Spinal cord (tissue), 10 donors: ENCODE results near the gene KNOP1. TPM values are rescaled to one million over a fixed set of nuclear protein-coding genes. Genes with fewer than 3 reads are reported as not detected.

Source experiments
- DNase-seq, 6 donors: peaks; one replicate each; pipeline versions ENCODE4 v3.0.0 to v3.0.0-alpha.2; 2013 to 2015; ENCODE audit warnings: low spot score in 6 of 6, low read depth in 4 of 6
- H3K27ac ChIP-seq: one replicate; pipeline ENCODE4 v1.5.1; 2013; ENCODE audit warnings: low read depth, low read length, control low read depth
- H3K27me3 ChIP-seq: one replicate; pipeline ENCODE4 v1.6.1; 2013; ENCODE audit warnings: low read length; ENCODE audit not compliant: control insufficient read depth, insufficient read depth
- H3K36me3 ChIP-seq: one replicate; pipeline ENCODE4 v1.6.1; 2013; ENCODE audit warnings: low read length; ENCODE audit not compliant: control insufficient read depth, insufficient read depth
- H3K4me1 ChIP-seq: one replicate; pipeline ENCODE4 v1.6.1; 2013; ENCODE audit warnings: low read length; ENCODE audit not compliant: control insufficient read depth, insufficient read depth
- H3K4me3 ChIP-seq: one replicate; pipeline ENCODE4 v1.5.1; 2013; ENCODE audit warnings: low read depth, low read length, control low read depth
- H3K9me3 ChIP-seq: one replicate; pipeline ENCODE4 v1.6.1; 2013; ENCODE audit warnings: low read length; ENCODE audit not compliant: control insufficient read depth, insufficient read depth
- WGBS: methylation state at CpG from one replicate; pipeline ENCODE4 v1.1.5; 2013; ENCODE audit warnings: missing lambda C conversion rate; ENCODE audit not compliant: insufficient coverage; 5-methylcytosine and 5-hydroxymethylcytosine counted together
- polyA plus RNA-seq, 2 donors: library from polyadenylated mRNA; unstranded; fragments of 120-200 nt; gene quantifications; one replicate each; pipeline ENCODE4 v1.2.1, GENCODE V29; 2013; ENCODE audit not compliant: insufficient read length in 2 of 2
- total RNA-seq, 2 donors: library from RNA; depleted of rRNA in 1 of 2; stranded (reverse); fragments of 120-200 nt in 1 of 2; fragments of >200 nt in 1 of 2; gene quantifications; one replicate each; pipeline versions ENCODE4 v1.2.3 to v1.2.4, GENCODE V29; 2013 to 2014
- donor health status: healthy.

KNOP1 gene
- total and polyA plus RNA-seq, 4 donors = 11.0 to 33.2 (median 31.9) TPM

DNA sequence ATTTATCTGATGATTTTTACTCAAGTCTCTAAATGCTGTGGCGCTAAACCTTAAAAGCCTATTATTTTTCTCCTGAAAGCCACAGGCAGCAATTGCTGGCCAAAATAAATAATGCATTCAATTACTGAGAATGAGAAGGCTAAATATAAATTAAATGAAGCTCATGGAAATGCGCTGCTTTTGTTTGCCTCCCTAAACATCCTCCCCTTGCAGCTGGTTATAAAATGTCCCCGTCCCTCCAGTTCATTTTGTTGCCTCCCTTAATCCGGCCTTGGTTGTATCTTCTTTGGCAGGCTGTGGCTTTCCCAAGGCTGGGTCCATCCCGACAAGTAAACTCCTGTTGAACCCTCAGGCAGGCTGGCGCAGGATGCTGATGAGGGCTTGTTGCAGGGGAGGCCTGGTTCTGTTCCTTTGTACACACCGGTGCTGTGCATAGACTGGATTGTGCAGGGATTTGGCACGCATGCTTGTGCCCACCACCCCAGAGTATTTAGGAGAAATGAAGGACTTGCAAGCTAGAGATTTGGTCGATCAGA lies 62.7 kb downstream of the KNOP1 start:
- no peaks in the 10 kb centered on the region for H3K4me1 ChIP-seq
- H3K27ac ChIP-seq = no peak overlapping the region
- H3K36me3 ChIP-seq = peaks cover 34% of the 10 kb centered on the region
- no peaks in the 10 kb centered on the region for H3K9me3 ChIP-seq
- peak in 2 of 6 donors; percentile 26 to 46 for DNase-seq
- H3K4me3 ChIP-seq = no peak overlapping the region
- no peaks in the 10 kb centered on the region for H3K27me3 ChIP-seq
- 58% methylated on average over 7 of the region's 9 CpGs for WGBS

DNA sequence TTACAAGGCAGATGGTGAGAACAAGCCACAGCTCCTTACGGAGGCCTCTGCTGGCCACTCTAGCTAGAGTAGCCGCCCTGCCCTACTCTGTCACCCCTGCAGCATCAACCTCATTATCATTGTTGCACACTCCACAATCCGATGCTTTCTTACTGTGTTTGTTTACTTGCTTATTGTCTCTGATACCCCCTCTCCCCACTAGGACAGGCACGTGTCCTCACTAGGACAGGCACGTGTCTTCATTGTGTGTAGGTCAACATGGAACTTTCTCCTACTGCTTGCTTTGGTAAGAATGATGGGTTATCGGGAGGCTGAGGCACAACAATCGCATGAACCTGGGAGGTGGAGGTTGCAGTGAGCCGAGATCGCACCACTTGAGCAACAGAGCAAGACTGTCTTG lies 63.9 kb downstream of the KNOP1 start:
- H3K27me3 ChIP-seq = no peaks in the 10 kb centered on the region
- no peak overlapping the region for H3K27ac ChIP-seq
- DNase-seq = no peak
- H3K9me3 ChIP-seq = no peaks in the 10 kb centered on the region
- no peaks in the 10 kb centered on the region for H3K4me1 ChIP-seq
- no peak overlapping the region for H3K4me3 ChIP-seq
- 79% methylated on average over 5 of the region's 9 CpGs for WGBS
- H3K36me3 ChIP-seq = peaks cover 37% of the 10 kb centered on the region

Other genes with a start within 250 kb of the KNOP1 start
- 10 to 100 TPM; 65.2 to 93.5 TPM for gene GDE1, start 196.1 kb downstream of the KNOP1 start, total RNA-seq
- gene GDE1, start 196.1 kb downstream of the KNOP1 start, polyA plus RNA-seq = 100 to 1,000 TPM; 113 to 114 TPM
- 10 to 100 TPM; 24.5 to 78.1 TPM for gene CCP110, start 194.3 kb downstream of the KNOP1 start, total RNA-seq
- gene CCP110, start 194.3 kb downstream of the KNOP1 start, polyA plus RNA-seq = 10 to 100 TPM; 34.0 to 44.2 TPM
- gene VPS35L, start 162.5 kb downstream of the KNOP1 start, total RNA-seq = 10 to 100 TPM; 58.1 to 66.1 TPM
- gene VPS35L, start 162.5 kb downstream of the KNOP1 start, polyA plus RNA-seq = 10 to 100 TPM; 61.5 to 67.3 TPM
- gene IQCK, start within 50 bp of the KNOP1 start, total RNA-seq = 10 to 100 TPM; 12.0 to 25.5 TPM
- 10 to 100 TPM; 17.3 to 20.8 TPM for gene IQCK, start within 50 bp of the KNOP1 start, polyA plus RNA-seq
- gene GPRC5B, start 166.6 kb upstream of the KNOP1 start, total RNA-seq = 100 to 1,000 TPM in 1 of 2 donors, 10 to 100 TPM in 1; 72.8 to 129 TPM
- gene GPRC5B, start 166.6 kb upstream of the KNOP1 start, polyA plus RNA-seq = 100 to 1,000 TPM; 126 to 146 TPM